ENCODE results near the gene LYPD6B. TPM values are rescaled to one million over a fixed set of nuclear protein-coding genes. Genes with fewer than 3 reads are reported as not detected.

The LYPD6B gene
- total RNA-seq, 1 donor from 2014 or later: 1.2 TPM

- Mint-ChIP-seq H3K27me3 (ENCODE audit: low read depth) (no peaks in the 10 kb centered on the region), H3K4me3 (ENCODE audit: unreplicated experiment) (no peak overlapping the region), H3K27ac (ENCODE audit: unreplicated experiment) (no peak overlapping the region), H3K36me3 (ENCODE audit: low read depth) (no peaks in the 10 kb centered on the region), H3K9me3 (ENCODE audit: low read depth) (no peaks in the 10 kb centered on the region), H3K4me1 (ENCODE audit: low read depth) (peaks cover 36% of the 10 kb centered on the region)
- TF ChIP-seq CTCF (IDR thresholded peaks at IDR 0.05): no peak
- no peak for DNase-seq (ENCODE audit: low spot score)
Observed at GRCh38 chr2:149075105-149075504, 36.6 kb downstream of the LYPD6B start.

- Mint-ChIP-seq H3K9me3 (ENCODE audit: low read depth) (no peaks in the 10 kb centered on the region), H3K4me3 (ENCODE audit: unreplicated experiment) (peak overlapping the region; percentile 58), H3K27me3 (ENCODE audit: low read depth) (no peaks in the 10 kb centered on the region), H3K27ac (ENCODE audit: unreplicated experiment) (peak overlapping the region; percentile 83), H3K36me3 (ENCODE audit: low read depth) (no peaks in the 10 kb centered on the region), H3K4me1 (ENCODE audit: low read depth) (peaks cover 34% of the 10 kb centered on the region)
- TF ChIP-seq CTCF (IDR thresholded peaks at IDR 0.05): no peak
- no peak for DNase-seq (ENCODE audit: low spot score)
Observed at GRCh38 chr2:149075853-149076252, 37.4 kb downstream of the LYPD6B start.

GRCh38 chr2:149076863-149077412 is 38.4 kb downstream of the LYPD6B start:
- H3K9me3 Mint-ChIP-seq (ENCODE audit: low read depth): no peaks in the 10 kb centered on the region
- no peak for DNase-seq (ENCODE audit: low spot score)
- no peaks in the 10 kb centered on the region for H3K36me3 Mint-ChIP-seq (ENCODE audit: low read depth)
- peak overlapping the region; percentile 37 for H3K4me3 Mint-ChIP-seq (ENCODE audit: unreplicated experiment)
- H3K27ac Mint-ChIP-seq (ENCODE audit: unreplicated experiment): peak overlapping the region; percentile 84
- no peaks in the 10 kb centered on the region for H3K27me3 Mint-ChIP-seq (ENCODE audit: low read depth)
- peaks cover 34% of the 10 kb centered on the region for H3K4me1 Mint-ChIP-seq (ENCODE audit: low read depth)
- no peak for TF ChIP-seq CTCF (IDR thresholded peaks at IDR 0.05)

- Mint-ChIP-seq H3K27ac (ENCODE audit: unreplicated experiment) (no peak overlapping the region), H3K4me3 (ENCODE audit: unreplicated experiment) (no peak overlapping the region), H3K4me1 (ENCODE audit: low read depth) (peaks cover 36% of the 10 kb centered on the region), H3K36me3 (ENCODE audit: low read depth) (no peaks in the 10 kb centered on the region), H3K9me3 (ENCODE audit: low read depth) (no peaks in the 10 kb centered on the region), H3K27me3 (ENCODE audit: low read depth) (no peaks in the 10 kb centered on the region)
- no peak for DNase-seq (ENCODE audit: low spot score)
- no peak for TF ChIP-seq CTCF (IDR thresholded peaks at IDR 0.05)
Observed at GRCh38 chr2:149077861-149078260, 39.4 kb downstream of the LYPD6B start.

- Mint-ChIP-seq H3K27me3 (ENCODE audit: low read depth) (no peaks in the 10 kb centered on the region), H3K36me3 (ENCODE audit: low read depth) (no peaks in the 10 kb centered on the region), H3K27ac (ENCODE audit: unreplicated experiment) (no peak overlapping the region), H3K4me3 (ENCODE audit: unreplicated experiment) (no peak overlapping the region), H3K9me3 (ENCODE audit: low read depth) (no peaks in the 10 kb centered on the region), H3K4me1 (ENCODE audit: low read depth) (peaks cover 45% of the 10 kb centered on the region)
- no peak for TF ChIP-seq CTCF (IDR thresholded peaks at IDR 0.05)
- no peak for DNase-seq (ENCODE audit: low spot score)
Observed at GRCh38 chr2:149080099-149080498, 41.6 kb downstream of the LYPD6B start.
